CD4-positive, alpha-beta memory T cell (primary cell): ENCODE results near the gene CORO2A. TPM values are rescaled to one million over a fixed set of nuclear protein-coding genes. Genes with fewer than 3 reads are reported as not detected.

ENCODE experiments used
- CTCF ChIA-PET: fragments of 350-600 bp; sonication (Branson Sonifier 250); formaldehyde crosslinking; loops from one replicate; lab custom pipeline; 2021; ENCODE audit warnings: inconsistent platforms; ENCODE audit not compliant: partially characterized antibody; lab: Charles Lee
- POLR2A ChIA-PET: fragments of 350-600 bp; sonication (Branson Sonifier 250); formaldehyde crosslinking; loops from one replicate; lab custom pipeline; 2021; ENCODE audit not compliant: partially characterized antibody; lab: Charles Lee
- DNase-seq, 5 donors: peaks; one replicate each; pipeline versions ENCODE4 v3.0.0 to v3.0.0-alpha.2; 2020 to 2022; ENCODE audit warnings: mixed read lengths in 1 of 5
- H3K27ac ChIP-seq: one replicate; pipeline ENCODE4 v1.7.0; 2013; ENCODE audit warnings: low read depth, low read length
- H3K27me3 ChIP-seq: 2 replicates; pipeline ENCODE4 v1.7.0; 2013; ENCODE audit warnings: mild to moderate bottlenecking, low read length, moderate library complexity; ENCODE audit not compliant: insufficient read depth
- H3K36me3 ChIP-seq: 2 replicates; pipeline ENCODE4 v1.7.0; 2013; ENCODE audit warnings: mild to moderate bottlenecking, low read length, moderate library complexity; ENCODE audit not compliant: insufficient read depth
- H3K4me1 ChIP-seq: 2 replicates; pipeline ENCODE4 v1.7.0; 2013; ENCODE audit warnings: mild to moderate bottlenecking, low read length, moderate library complexity; ENCODE audit not compliant: insufficient read depth
- H3K4me3 ChIP-seq, 2 donors: one replicate each; pipeline ENCODE4 v1.7.0; 2013; ENCODE audit warnings: low read length in 2 of 2, mild to moderate bottlenecking in 1 of 2
- H3K9me3 ChIP-seq, 2 donors: one replicate each; pipeline ENCODE4 v1.7.0; 2013; ENCODE audit warnings: low read length in 2 of 2, control low read depth in 1 of 2; ENCODE audit not compliant: control insufficient read depth in 1 of 2
- H3K27ac Mint-ChIP-seq, 7 donors: one replicate each; pipeline ENCODE4 v1.8.0; 2020 to 2021; ENCODE audit warnings: mixed read lengths in 7 of 7, mild to moderate bottlenecking in 6 of 7, inconsistent platforms in 3 of 7, moderate library complexity in 3 of 7
- H3K27me3 Mint-ChIP-seq, 2 donors: one replicate each; pipeline ENCODE4 v1.8.0; 2020 to 2021; ENCODE audit warnings: mixed read lengths in 2 of 2
- H3K36me3 Mint-ChIP-seq, 2 donors: one replicate each; pipeline ENCODE4 v1.8.0; 2020 to 2021; ENCODE audit warnings: mixed read lengths in 2 of 2, inconsistent platforms in 1 of 2, mild to moderate bottlenecking in 1 of 2
- H3K4me1 Mint-ChIP-seq, 4 donors: one replicate each; pipeline ENCODE4 v1.8.0; 2020 to 2021; ENCODE audit warnings: mixed read lengths in 4 of 4, mild to moderate bottlenecking in 1 of 4
- H3K4me3 Mint-ChIP-seq, 8 donors: one replicate each; pipeline ENCODE4 v1.8.0; 2020 to 2021; ENCODE audit warnings: mixed read lengths in 8 of 8, mild to moderate bottlenecking in 7 of 8, moderate library complexity in 6 of 8, inconsistent platforms in 3 of 8
- H3K9me3 Mint-ChIP-seq, 8 donors: one replicate each; pipeline ENCODE4 v1.8.0; 2020 to 2021; ENCODE audit warnings: mixed read lengths in 8 of 8, mild to moderate bottlenecking in 5 of 8, inconsistent platforms in 3 of 8, moderate library complexity in 1 of 8
- intact Hi-C: fragments of 100-400 bp; cut with micrococcal nuclease; formaldehyde crosslinking; loops from one replicate; pipeline ENCODE4 v1.15.1; 2023
- polyA plus RNA-seq, 2 donors: library from polyadenylated mRNA; unstranded; fragments of 300-500 nt; fragmentation: Illumina TruSeq; gene quantifications; one replicate each; pipeline ENCODE4 v1.2.3, GENCODE V29; 2021
- total RNA-seq, 2 experiments: library from RNA; stranded (reverse); gene quantifications; one replicate each; pipeline ENCODE4 v1.2.3, GENCODE V29; 2021

The CORO2A gene
- total and polyA plus RNA-seq, 4 experiments from 2014 or later, result 4.4 to 11.9 (median 8.5) TPM

DNA sequence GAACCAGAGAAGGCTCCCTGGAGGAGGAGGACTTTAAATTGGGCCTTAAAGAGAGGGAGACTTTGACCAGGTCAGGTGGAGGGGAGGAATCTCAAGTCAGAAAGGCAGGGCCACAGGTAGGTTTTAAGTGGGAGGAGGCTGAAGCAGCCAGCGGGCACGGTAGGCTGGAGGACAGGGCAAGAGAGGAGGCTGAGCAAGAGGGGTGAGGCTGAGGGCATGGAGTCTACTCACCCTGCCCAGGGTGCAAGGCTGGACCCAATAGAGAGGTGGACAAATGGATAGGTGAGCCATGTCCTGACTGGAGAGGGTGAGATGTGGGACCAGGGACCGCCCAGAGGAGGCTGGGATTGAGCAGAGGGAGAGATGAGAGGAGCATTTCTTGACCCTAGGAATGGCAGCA is 47.8 kb downstream of the CORO2A start:
- intact Hi-C loops, result no loop called here
- Mint-ChIP-seq H3K4me1 (peaks cover 3 to 23% (median 6%) of the 10 kb centered on the region in 4 donors), H3K36me3 (peaks cover 10 to 16% of the 10 kb centered on the region in 2 donors), H3K27me3 (no peaks in the 10 kb centered on the region), H3K9me3 (no peaks in the 10 kb centered on the region), H3K27ac (peak overlapping the region in 4 of 7 donors; percentile 3 to 75 (median 69)), H3K4me3 (no peak overlapping the region)
- no peaks in the 10 kb centered on the region for H3K9me3 ChIP-seq
- H3K4me3 ChIP-seq, result no peak overlapping the region
- no peaks in the 10 kb centered on the region for H3K36me3 ChIP-seq
- no peak overlapping the region for H3K27ac ChIP-seq
- no peak for DNase-seq
- no peaks in the 10 kb centered on the region for H3K4me1 ChIP-seq
- H3K27me3 ChIP-seq, result no peaks in the 10 kb centered on the region
- POLR2A ChIA-PET, result interaction anchor here (0.6 kb wide), 1 partner anchor 112 kb away, joined by 3 read pairs; no protein-coding TSS in a partner anchor
- CTCF ChIA-PET, result no interaction called here

DNA sequence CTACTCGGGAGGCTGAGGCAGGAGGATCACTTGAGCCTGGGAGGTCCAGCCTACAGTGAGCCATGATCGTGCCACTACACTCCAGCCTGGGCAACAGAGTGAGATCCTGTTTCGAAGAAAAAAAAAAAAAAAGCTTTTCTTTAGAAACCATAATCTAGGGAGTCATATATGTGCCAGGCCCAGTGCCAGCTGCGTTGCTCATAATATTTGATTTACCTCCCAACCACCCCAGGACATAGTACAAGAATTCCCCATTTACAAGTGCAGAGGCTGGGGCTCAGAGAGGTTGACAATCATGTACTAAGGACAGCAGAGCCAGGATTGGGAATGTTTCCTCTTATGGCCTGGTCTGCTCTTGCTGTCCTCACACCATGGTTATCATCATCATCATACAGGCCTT is 48.4 kb downstream of the CORO2A start:
- CTCF ChIA-PET, result interaction anchor here (1.2 kb wide), 1 partner anchor 70 kb away, joined by 3 read pairs; no protein-coding TSS in a partner anchor
- DNase-seq, result no peak
- Mint-ChIP-seq H3K9me3 (no peaks in the 10 kb centered on the region), H3K4me3 (no peak overlapping the region), H3K27ac (peak overlapping the region in 4 of 7 donors; percentile 14 to 75 (median 69)), H3K36me3 (peaks cover 6 to 16% of the 10 kb centered on the region in 2 donors), H3K4me1 (peaks cover 3 to 23% (median 6%) of the 10 kb centered on the region in 4 donors), H3K27me3 (no peaks in the 10 kb centered on the region)
- POLR2A ChIA-PET, result interaction anchor here (0.6 kb wide), 1 partner anchor 112 kb away, joined by 3 read pairs; no protein-coding TSS in a partner anchor
- no peak overlapping the region for H3K4me3 ChIP-seq
- H3K27me3 ChIP-seq, result no peaks in the 10 kb centered on the region
- H3K4me1 ChIP-seq, result no peaks in the 10 kb centered on the region
- no peaks in the 10 kb centered on the region for H3K9me3 ChIP-seq
- H3K27ac ChIP-seq, result no peak overlapping the region
- H3K36me3 ChIP-seq, result no peaks in the 10 kb centered on the region
- intact Hi-C loops, result no loop called here

DNA sequence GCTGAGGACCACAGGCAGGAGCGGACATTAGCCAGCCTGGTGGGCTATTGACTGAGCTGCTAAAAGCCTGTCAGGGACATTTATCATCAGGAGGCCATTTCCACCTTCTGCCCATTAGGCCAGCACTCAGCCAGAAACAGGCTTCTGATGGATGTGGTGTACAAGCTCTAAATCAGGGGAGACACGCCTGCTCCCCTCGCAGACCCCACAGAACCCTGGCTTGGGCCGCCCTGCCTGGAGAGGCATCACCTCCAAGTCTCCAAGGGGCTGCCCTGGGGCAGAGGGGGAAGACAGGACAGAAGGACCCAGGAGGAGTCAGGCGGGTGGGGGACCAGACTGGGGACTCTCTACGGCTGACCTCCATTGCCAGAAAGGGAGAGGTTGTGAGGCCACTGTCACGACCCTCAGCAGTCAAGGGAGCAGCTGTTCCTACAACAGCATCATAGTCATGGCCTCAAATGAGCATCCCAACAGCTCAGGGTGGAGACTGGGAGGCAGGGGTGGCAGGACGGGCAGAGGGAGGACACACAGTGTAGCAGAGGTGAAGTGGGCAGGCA is 49.4 kb downstream of the CORO2A start:
- no peak for DNase-seq
- H3K27me3 Mint-ChIP-seq, result no peaks in the 10 kb centered on the region
- H3K4me1 ChIP-seq, result no peaks in the 10 kb centered on the region
- H3K4me1 Mint-ChIP-seq, result peaks cover 0 to 19% (median 4%) of the 10 kb centered on the region in 4 donors
- H3K36me3 Mint-ChIP-seq, result peaks cover 6 to 13% of the 10 kb centered on the region in 2 donors
- H3K27me3 ChIP-seq, result no peaks in the 10 kb centered on the region
- no peak overlapping the region for H3K4me3 Mint-ChIP-seq
- H3K4me3 ChIP-seq, result no peak overlapping the region
- ChIA-PET POLR2A (interaction anchor here (2.6 kb wide), 1 partner anchor 113 kb away, joined by 8 read pairs; the partner anchor contains the start of gene TBC1D2), CTCF (interaction anchor here (1.2 kb wide), 1 partner anchor 71 kb away, joined by 3 read pairs; no protein-coding TSS in a partner anchor)
- no peak overlapping the region for H3K27ac ChIP-seq
- intact Hi-C loops, result no loop called here
- H3K36me3 ChIP-seq, result peaks cover 3% of the 10 kb centered on the region
- peak overlapping the region in 1 of 7 donors; percentile 49 for H3K27ac Mint-ChIP-seq
- no peaks in the 10 kb centered on the region for H3K9me3 Mint-ChIP-seq
- no peaks in the 10 kb centered on the region for H3K9me3 ChIP-seq

- peaks cover 6 to 17% of the 10 kb centered on the region in 2 donors for H3K36me3 Mint-ChIP-seq
- ChIA-PET CTCF (interaction anchor here (1.4 kb wide), 1 partner anchor 68 kb away, joined by 4 read pairs; no protein-coding TSS in a partner anchor), POLR2A (interaction anchor here (2.6 kb wide), 1 partner anchor 114 kb away, joined by 8 read pairs; the partner anchor contains the start of gene TBC1D2)
- H3K36me3 ChIP-seq, result peaks cover 3% of the 10 kb centered on the region
- H3K9me3 ChIP-seq, result no peaks in the 10 kb centered on the region
- intact Hi-C loops, result no loop called here
- H3K27me3 Mint-ChIP-seq, result no peaks in the 10 kb centered on the region
- no peak overlapping the region for H3K4me3 ChIP-seq
- H3K9me3 Mint-ChIP-seq, result no peaks in the 10 kb centered on the region
- H3K4me1 Mint-ChIP-seq, result peaks cover 0 to 18% (median 4%) of the 10 kb centered on the region in 4 donors
- no peak overlapping the region for H3K27ac ChIP-seq
- no peaks in the 10 kb centered on the region for H3K27me3 ChIP-seq
- no peak overlapping the region for H3K4me3 Mint-ChIP-seq
- no peak for DNase-seq
- H3K4me1 ChIP-seq, result no peaks in the 10 kb centered on the region
- peak overlapping the region in 1 of 7 donors; percentile 57 for H3K27ac Mint-ChIP-seq
These were observed 50.1 kb downstream of the CORO2A start for GRCh38 chr9:98142182-98142907.

GRCh38 chr9:98140503-98140902 is 51.9 kb downstream of the CORO2A start:
- no peak for DNase-seq
- Histone ChIP-seq H3K9me3 (no peaks in the 10 kb centered on the region), H3K27ac (no peak overlapping the region), H3K27me3 (no peaks in the 10 kb centered on the region), H3K36me3 (peaks cover 3% of the 10 kb centered on the region), H3K4me1 (no peaks in the 10 kb centered on the region), H3K4me3 (no peak overlapping the region)
- Mint-ChIP-seq H3K4me1 (peaks cover 0 to 14% (median 0%) of the 10 kb centered on the region in 4 donors), H3K27me3 (no peaks in the 10 kb centered on the region), H3K9me3 (no peaks in the 10 kb centered on the region), H3K27ac (peak overlapping the region in 1 of 7 donors; percentile 4), H3K4me3 (no peak overlapping the region), H3K36me3 (peaks cover 6 to 25% of the 10 kb centered on the region in 2 donors)
- POLR2A ChIA-PET, result interaction anchor here (0.6 kb wide), 1 partner anchor 15 kb away, joined by 3 read pairs; no protein-coding TSS in a partner anchor
- intact Hi-C loops, result no loop called here
- CTCF ChIA-PET, result no interaction called here

- Histone ChIP-seq H3K4me1 (no peaks in the 10 kb centered on the region), H3K4me3 (no peak overlapping the region), H3K36me3 (peaks cover 14% of the 10 kb centered on the region), H3K27me3 (no peaks in the 10 kb centered on the region), H3K9me3 (no peaks in the 10 kb centered on the region), H3K27ac (no peak overlapping the region)
- intact Hi-C loops, result no loop called here
- H3K36me3 Mint-ChIP-seq, result peaks cover 16 to 42% of the 10 kb centered on the region in 2 donors
- no peak overlapping the region for H3K4me3 Mint-ChIP-seq
- no peaks in the 10 kb centered on the region for H3K9me3 Mint-ChIP-seq
- H3K4me1 Mint-ChIP-seq, result no peaks in the 10 kb centered on the region
- CTCF ChIA-PET, result no interaction called here
- no peaks in the 10 kb centered on the region for H3K27me3 Mint-ChIP-seq
- H3K27ac Mint-ChIP-seq, result peak overlapping the region in 4 of 7 donors; percentile 25 to 78 (median 52)
- POLR2A ChIA-PET, result no interaction called here
- DNase-seq, result no peak
These were observed 55.9 kb downstream of the CORO2A start for GRCh38 chr9:98136489-98136888.

DNA sequence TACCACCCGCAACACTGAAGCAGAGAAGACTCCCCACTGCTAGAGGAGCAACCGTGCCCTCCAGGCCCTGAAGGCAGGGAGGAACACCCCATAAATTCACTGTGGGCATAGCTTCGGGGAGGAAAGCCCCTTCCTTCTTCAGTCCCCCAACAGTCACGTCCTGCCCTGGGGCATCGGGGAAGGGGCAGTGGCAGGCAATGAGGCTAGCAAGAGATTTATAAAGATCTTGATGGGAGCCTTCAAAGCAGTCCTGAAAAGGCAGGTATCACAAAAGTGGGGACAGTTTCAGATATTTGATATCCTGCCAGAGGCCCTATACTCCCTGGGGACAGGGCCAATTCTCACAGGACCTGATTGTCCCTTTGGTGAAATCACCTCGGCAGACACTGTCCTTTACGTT is 56.5 kb downstream of the CORO2A start:
- Histone ChIP-seq H3K36me3 (peaks cover 14% of the 10 kb centered on the region), H3K9me3 (no peaks in the 10 kb centered on the region), H3K4me1 (no peaks in the 10 kb centered on the region), H3K4me3 (no peak overlapping the region), H3K27ac (no peak overlapping the region), H3K27me3 (no peaks in the 10 kb centered on the region)
- ChIA-PET CTCF (no interaction called here), POLR2A (no interaction called here)
- Mint-ChIP-seq H3K36me3 (peaks cover 17 to 45% of the 10 kb centered on the region in 2 donors), H3K27ac (peak overlapping the region in 2 of 7 donors; percentile 62 to 78), H3K27me3 (no peaks in the 10 kb centered on the region), H3K4me1 (no peaks in the 10 kb centered on the region), H3K9me3 (no peaks in the 10 kb centered on the region), H3K4me3 (no peak overlapping the region)
- intact Hi-C loops, result no loop called here
- no peak for DNase-seq
